HG02588 (cell line): ENCODE results near the gene RNF152.
"Not testable (repeated sequence)": the region's sequence is repeated elsewhere in the genome, so short reads cannot be mapped to it uniquely, and the experiment has no call there.

Experiments used
- ATAC-seq: cut with Tn5 transposase; IDR thresholded peaks from one replicate; pipeline ENCODE4 v1.9.1; 2021; ENCODE audit warnings: mild to moderate bottlenecking, moderate library complexity; ENCODE audit not compliant: unreplicated experiment

Gene RNF152

GRCh38 chr18:61822879-61823278 is 69.9 kb downstream of the RNF152 start:
- no peak for ATAC-seq

- no peak for ATAC-seq
Measured at GRCh38 chr18:61821748-61822147, 71.1 kb downstream of the RNF152 start.

- ATAC-seq: no peak
Measured at GRCh38 chr18:61820882-61821281, 71.9 kb downstream of the RNF152 start.

GRCh38 chr18:61817086-61817485 is 75.7 kb downstream of the RNF152 start:
- ATAC-seq: no peak

GRCh38 chr18:61815885-61816470 is 76.8 kb downstream of the RNF152 start:
- ATAC-seq: no peak

- ATAC-seq: no peak
Measured at GRCh38 chr18:61808286-61808685, 84.5 kb downstream of the RNF152 start.

- ATAC-seq: no peak
Measured at GRCh38 chr18:61803393-61803792, 89.4 kb downstream of the RNF152 start.

GRCh38 chr18:61797696-61798590 is 94.9 kb downstream of the RNF152 start:
- ATAC-seq: no peak

- ATAC-seq: no peak
Measured at GRCh38 chr18:61791031-61791430, 101.8 kb downstream of the RNF152 start.

GRCh38 chr18:61787011-61787670 is 105.7 kb downstream of the RNF152 start:
- ATAC-seq: not testable (repeated sequence)

GRCh38 chr18:61785588-61785987 is 107.2 kb downstream of the RNF152 start:
- no peak for ATAC-seq

GRCh38 chr18:61784834-61785233 is 108.0 kb downstream of the RNF152 start:
- ATAC-seq: no peak

- no peak for ATAC-seq
Measured at GRCh38 chr18:61782545-61782944, 110.3 kb downstream of the RNF152 start.

GRCh38 chr18:61776201-61776600 is 116.6 kb downstream of the RNF152 start:
- ATAC-seq: not testable (repeated sequence)

- ATAC-seq: no peak
Measured at GRCh38 chr18:61774846-61775245, 118.0 kb downstream of the RNF152 start.

- no peak for ATAC-seq
Measured at GRCh38 chr18:61772293-61772848, 120.4 kb downstream of the RNF152 start.

GRCh38 chr18:61771861-61772260 is 120.9 kb downstream of the RNF152 start:
- ATAC-seq: no peak

GRCh38 chr18:61770279-61770678 is 122.5 kb downstream of the RNF152 start:
- ATAC-seq: no peak

GRCh38 chr18:61766266-61766884 is 126.4 kb downstream of the RNF152 start:
- no peak for ATAC-seq

- ATAC-seq: no peak
Measured at GRCh38 chr18:61765097-61765496, 127.7 kb downstream of the RNF152 start.

- ATAC-seq: no peak
Measured at GRCh38 chr18:61764381-61764780, 128.4 kb downstream of the RNF152 start.
